ENCODE data around the gene CNIH3.
"Not testable (repeated sequence)": the region's sequence is repeated elsewhere in the genome, so short reads cannot be mapped to it uniquely, and the experiment has no call there.

CNIH3 gene

DNA sequence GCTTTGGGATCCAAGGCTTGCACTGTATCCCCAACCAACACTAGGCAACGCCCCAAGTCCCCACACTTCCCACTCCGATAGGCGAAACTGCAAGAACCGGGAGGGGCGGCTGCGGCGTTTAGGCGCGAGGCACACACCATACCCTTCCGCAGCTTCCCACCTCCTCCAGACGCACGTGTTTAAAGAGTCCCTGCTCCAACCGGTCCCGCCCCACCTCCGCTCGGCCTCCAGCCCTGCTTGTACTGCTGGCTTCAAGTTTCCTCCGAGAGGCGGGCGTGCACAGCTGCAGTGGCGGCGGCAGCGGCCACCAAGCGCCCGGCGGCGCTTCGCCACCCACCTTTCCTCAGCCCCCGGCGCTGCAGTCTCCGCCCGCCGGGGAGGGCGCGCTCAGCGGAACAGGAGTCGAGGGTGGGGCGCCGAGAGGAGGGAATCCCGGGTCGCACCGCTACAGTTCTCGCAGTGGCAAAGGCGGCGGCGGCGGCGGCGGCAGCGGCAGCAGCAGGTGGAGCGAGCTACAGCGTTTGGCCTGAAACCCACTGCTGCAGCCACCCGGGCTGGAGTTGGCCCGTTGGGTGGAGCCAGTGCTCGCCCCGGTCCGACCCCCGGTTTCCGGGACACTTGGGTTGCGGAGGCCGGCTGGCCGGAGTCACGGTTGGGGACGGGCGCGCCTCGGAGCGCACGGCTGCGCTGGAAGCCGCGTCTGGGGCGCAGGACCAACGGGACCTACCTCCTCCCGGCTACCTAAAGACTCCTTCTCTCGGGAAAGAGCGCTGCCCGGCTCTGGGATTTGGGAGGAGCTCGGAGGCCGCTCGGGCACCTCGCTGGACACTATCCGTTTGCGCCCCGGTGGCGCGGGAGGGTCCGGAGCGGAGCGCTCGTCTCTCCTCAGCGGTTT, at the start of gene CNIH3:
Gene CNIH3, plus strand, starts transcription at position 457 of the 895 bp plus-strand sequence. CDS start 858 bp downstream, outside the sequence.
- TF ChIP-seq ZNF274 (IDR thresholded peaks at IDR 0.05; ENCODE audit: low read depth, low read length): no peak
- H3K4me3 ChIP-seq (ENCODE audit: low read length): peak within 1 kb of the TSS; percentile 5; the same call in 1 of the 2 replicates

GRCh38 chr1:224566492-224566891, 49.6 kb upstream of the CNIH3 start:
- not testable (repeated sequence) for H3K4me3 ChIP-seq (ENCODE audit: low read length)

DNA sequence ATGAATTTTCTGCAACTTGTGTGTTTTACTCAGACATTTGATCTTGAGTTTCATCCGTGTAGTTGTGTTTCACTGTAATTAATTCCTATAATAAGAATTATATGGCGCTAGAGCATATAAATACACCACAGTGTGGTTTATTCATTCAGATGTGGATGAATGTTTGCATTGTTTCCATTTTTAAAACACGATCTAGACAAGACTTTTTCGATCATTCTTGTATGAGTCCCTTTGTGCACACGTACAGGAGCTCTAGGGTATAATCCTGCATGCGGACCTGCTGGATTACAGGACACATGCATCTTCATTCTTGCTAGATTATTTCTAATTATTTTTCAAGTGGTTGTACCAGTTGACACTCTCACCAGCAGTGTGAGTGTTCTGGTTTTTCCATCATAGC, 46.8 kb upstream of the CNIH3 start:
- H3K4me3 ChIP-seq (ENCODE audit: low read length): no peak overlapping the region
- TF ChIP-seq ZNF274 (IDR thresholded peaks at IDR 0.05; ENCODE audit: low read depth, low read length): no peak

- not testable (repeated sequence) for H3K4me3 ChIP-seq (ENCODE audit: low read length)
Observed at GRCh38 chr1:224571975-224572374, 44.1 kb upstream of the CNIH3 start.

DNA sequence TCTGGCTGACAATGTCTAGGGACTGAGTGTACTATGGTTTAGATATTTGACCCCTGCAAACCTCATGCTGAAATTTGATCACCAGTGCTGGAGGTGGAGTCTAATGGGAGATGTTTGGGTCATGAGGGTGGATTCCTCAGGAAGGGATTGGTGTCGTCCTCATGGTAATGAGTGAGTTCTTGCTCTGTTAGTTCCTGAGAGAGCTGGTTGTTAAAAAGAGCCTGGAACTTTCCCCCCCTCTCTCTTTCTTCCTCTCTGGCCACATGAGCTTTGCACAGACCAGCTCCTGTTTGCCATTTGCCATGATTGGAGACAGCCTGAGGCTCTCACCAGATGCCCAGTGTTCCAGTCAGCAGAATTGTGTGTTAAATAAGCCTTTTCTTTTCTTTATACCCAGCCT, 36.6 kb upstream of the CNIH3 start:
- TF ChIP-seq ZNF274 (IDR thresholded peaks at IDR 0.05; ENCODE audit: low read depth, low read length): no peak

GRCh38 chr1:224580006-224580405, 36.1 kb upstream of the CNIH3 start:
- no peak overlapping the region for H3K4me3 ChIP-seq (ENCODE audit: low read length)
- no peak for TF ChIP-seq ZNF274 (IDR thresholded peaks at IDR 0.05; ENCODE audit: low read depth, low read length)

More for the DNA sequence above, 36.6 kb upstream of the CNIH3 start:
- H3K4me3 ChIP-seq (ENCODE audit: low read length): no peak overlapping the region

- TF ChIP-seq ZNF274 (IDR thresholded peaks at IDR 0.05; ENCODE audit: low read depth, low read length): no peak
- H3K4me3 ChIP-seq (ENCODE audit: low read length): no peak overlapping the region
Observed at GRCh38 chr1:224582041-224582440, 34.1 kb upstream of the CNIH3 start.

DNA sequence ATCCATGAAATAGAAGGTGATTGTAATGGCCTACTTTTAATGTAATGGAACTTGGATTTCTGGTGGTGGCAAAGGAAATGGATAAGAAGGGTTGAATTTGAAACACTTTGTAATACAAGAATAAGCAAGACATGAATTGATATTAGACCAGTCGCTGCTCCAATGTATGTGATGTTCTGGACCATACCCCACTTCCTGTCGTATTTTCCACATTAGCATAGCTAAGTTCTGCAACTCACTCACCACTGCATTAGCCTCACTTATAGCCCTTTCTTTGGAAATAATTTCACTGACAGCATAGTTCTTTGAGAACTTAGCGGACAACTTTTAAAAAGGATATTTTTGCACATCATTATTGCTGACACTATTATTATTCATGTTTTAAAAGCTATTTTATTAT, 32.3 kb upstream of the CNIH3 start:
- TF ChIP-seq ZNF274 (IDR thresholded peaks at IDR 0.05; ENCODE audit: low read depth, low read length): no peak
- H3K4me3 ChIP-seq (ENCODE audit: low read length): no peak overlapping the region

DNA sequence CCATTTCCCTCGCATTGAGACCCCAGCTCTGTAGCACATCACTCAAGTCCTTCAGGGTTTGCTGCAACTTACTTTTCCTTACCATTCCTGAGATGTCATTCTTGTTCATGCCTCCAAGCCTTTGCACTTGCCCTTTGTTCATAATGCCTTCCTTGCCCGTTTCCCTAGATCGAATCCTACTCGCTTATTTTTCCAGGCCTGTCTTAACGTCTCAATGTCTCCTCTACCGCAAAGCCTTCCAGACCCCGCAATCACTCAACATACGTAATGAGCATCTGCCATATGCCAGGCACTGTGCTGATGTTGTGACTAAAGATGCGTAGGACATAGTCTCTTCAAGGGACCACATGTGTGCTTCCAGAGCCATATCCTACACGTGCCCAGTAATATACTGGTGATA, 31.1 kb upstream of the CNIH3 start:
- no peak overlapping the region for H3K4me3 ChIP-seq (ENCODE audit: low read length)
- TF ChIP-seq ZNF274 (IDR thresholded peaks at IDR 0.05; ENCODE audit: low read depth, low read length): no peak

DNA sequence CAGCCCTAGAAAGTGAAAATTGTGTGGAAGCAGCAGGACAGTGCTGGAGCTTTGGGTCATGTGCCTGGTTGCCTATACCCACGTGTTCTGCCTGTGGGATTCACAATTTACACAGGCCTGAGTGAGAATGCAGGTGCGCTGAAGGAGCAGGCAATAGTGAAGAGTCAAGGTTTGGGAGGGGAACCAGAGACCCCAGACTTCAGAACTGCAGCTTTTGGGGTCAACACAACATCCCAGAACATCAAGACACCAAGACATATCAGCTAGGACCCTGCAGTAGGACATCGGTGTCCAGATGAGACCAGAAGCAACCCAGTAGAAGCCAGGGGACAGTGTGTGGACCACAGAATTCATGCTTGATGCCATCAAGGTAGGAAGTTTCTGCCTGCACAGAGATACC, 29.1 kb upstream of the CNIH3 start:
- TF ChIP-seq ZNF274 (IDR thresholded peaks at IDR 0.05; ENCODE audit: low read depth, low read length): no peak

DNA sequence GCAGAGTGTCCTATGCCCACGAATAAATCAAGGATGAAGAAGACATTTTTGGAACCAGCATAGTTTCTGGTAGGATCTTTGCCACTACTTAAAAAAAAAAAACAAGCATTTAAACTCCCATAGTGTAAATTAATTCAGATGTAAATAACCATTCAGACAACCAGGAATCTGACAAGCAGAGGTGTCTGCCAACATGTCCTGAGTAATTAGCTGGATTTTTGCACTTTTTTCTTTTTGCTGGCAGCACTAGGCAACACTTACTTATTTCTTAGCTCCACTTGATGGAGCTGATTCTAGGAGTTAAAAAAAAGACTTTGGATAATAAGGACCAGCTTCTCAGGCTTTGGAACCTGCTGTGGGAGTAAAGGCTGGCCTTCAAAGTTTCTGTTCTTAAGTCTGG, 27.6 kb upstream of the CNIH3 start:
- no peak for TF ChIP-seq ZNF274 (IDR thresholded peaks at IDR 0.05; ENCODE audit: low read depth, low read length)
- no peak overlapping the region for H3K4me3 ChIP-seq (ENCODE audit: low read length)

More for the DNA sequence above, 29.1 kb upstream of the CNIH3 start:
- no peak overlapping the region for H3K4me3 ChIP-seq (ENCODE audit: low read length)

- TF ChIP-seq ZNF274 (IDR thresholded peaks at IDR 0.05; ENCODE audit: low read depth, low read length): no peak
- no peak overlapping the region for H3K4me3 ChIP-seq (ENCODE audit: low read length)
Observed at GRCh38 chr1:224589006-224589405, 27.1 kb upstream of the CNIH3 start.

GRCh38 chr1:224591326-224591725, 24.8 kb upstream of the CNIH3 start:
- no peak overlapping the region for H3K4me3 ChIP-seq (ENCODE audit: low read length)
- no peak for TF ChIP-seq ZNF274 (IDR thresholded peaks at IDR 0.05; ENCODE audit: low read depth, low read length)

GRCh38 chr1:224592636-224593582, 23.2 kb upstream of the CNIH3 start:
- no peak overlapping the region for H3K4me3 ChIP-seq (ENCODE audit: low read length)
- TF ChIP-seq ZNF274 (IDR thresholded peaks at IDR 0.05; ENCODE audit: low read depth, low read length): no peak

DNA sequence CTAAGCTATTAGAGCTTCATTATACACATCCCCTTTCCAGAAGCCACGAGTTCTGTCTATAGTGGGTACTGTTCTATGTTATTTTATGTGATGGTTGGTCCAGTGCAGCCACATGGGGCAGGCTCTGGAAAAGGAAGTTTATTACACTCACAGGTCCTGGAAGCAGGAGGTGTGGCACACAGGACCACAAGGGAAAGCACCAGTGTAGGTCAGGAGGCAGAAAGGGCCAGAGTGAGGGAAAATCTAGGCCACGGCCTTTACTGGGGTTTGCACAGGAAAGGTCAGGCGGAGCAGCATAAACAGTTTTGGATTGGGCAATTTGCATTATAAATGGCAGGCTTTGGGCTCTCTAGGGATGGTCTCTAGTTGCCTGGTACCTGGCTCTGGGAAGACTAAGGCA, 21.8 kb upstream of the CNIH3 start:
- H3K4me3 ChIP-seq (ENCODE audit: low read length): no peak overlapping the region
- no peak for TF ChIP-seq ZNF274 (IDR thresholded peaks at IDR 0.05; ENCODE audit: low read depth, low read length)

Measured in GM08714 (cell line).